Measurements from ENCODE around the gene PHKG2.

PHKG2 gene

DNA sequence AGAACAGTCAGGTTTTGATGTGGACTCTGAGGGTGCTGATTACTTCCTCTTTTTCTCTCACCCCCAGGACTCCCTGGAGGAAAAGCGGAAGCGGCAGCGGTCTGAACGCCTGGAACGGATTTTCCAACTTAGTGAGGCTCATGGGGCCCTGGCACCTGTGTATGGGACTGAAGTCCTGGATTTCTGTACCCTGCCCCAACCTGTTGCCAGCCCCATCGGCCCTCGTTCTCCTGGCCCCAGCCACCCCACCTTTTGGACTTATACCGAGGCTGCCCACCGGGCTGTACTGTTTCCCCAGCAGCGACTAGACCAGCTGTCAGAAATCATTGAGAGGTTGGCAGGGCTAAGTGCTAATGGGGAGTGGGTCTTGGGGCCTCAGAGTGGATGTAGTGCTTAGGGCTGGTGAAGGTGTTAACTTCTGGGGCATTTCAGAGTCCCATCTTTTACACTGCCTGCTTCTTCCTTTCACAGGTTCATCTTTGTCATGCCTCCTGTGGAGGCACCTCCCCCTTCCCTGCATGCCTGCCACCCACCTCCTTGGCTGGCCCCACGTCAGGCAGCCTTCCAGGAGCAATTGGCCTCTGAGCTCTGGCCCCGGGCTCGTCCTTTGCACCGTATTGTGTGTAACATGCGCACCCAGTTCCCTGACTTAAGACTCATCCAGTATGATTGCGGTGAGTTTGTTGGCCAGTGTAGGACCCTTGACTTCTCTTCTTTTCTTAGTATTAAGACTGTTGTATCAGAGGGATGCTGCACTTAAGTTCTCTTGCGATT lies 19.1 kb upstream of the PHKG2 start:
- no peak for DNase-seq (ENCODE audit: low spot score)
- TF ChIP-seq, protein P1, sequence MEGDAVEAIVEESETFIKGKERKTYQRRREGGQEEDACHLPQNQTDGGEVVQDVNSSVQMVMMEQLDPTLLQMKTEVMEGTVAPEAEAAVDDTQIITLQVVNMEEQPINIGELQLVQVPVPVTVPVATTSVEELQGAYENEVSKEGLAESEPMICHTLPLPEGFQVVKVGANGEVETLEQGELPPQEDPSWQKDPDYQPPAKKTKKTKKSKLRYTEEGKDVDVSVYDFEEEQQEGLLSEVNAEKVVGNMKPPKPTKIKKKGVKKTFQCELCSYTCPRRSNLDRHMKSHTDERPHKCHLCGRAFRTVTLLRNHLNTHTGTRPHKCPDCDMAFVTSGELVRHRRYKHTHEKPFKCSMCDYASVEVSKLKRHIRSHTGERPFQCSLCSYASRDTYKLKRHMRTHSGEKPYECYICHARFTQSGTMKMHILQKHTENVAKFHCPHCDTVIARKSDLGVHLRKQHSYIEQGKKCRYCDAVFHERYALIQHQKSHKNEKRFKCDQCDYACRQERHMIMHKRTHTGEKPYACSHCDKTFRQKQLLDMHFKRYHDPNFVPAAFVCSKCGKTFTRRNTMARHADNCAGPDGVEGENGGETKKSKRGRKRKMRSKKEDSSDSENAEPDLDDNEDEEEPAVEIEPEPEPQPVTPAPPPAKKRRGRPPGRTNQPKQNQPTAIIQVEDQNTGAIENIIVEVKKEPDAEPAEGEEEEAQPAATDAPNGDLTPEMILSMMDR (IDR thresholded peaks at IDR 0.05; ENCODE audit: extremely low read depth, missing control alignments), result no peak

DNA sequence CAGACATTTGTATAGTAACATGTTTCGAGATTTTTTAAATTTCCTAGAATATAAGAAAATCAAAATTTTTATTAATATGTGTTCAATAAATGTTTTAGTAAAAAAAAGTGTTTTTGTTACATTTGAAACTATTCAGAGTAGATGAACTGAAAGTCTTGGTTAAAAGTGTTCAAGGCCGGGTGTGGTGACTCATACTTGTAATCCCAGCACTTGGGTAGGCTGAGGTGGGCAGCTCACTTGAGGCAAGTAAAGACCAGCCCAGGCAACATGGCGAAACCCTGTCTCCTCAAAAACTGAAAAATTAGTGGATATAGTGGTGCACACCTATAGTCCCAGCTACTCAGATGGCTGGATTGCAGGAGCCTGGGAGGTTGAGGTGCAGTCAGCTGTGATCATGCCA lies 16.8 kb upstream of the PHKG2 start:
- no peak for DNase-seq (ENCODE audit: low spot score)
- TF ChIP-seq, protein P1 (IDR thresholded peaks at IDR 0.05; ENCODE audit: extremely low read depth, missing control alignments), result no peak

DNA sequence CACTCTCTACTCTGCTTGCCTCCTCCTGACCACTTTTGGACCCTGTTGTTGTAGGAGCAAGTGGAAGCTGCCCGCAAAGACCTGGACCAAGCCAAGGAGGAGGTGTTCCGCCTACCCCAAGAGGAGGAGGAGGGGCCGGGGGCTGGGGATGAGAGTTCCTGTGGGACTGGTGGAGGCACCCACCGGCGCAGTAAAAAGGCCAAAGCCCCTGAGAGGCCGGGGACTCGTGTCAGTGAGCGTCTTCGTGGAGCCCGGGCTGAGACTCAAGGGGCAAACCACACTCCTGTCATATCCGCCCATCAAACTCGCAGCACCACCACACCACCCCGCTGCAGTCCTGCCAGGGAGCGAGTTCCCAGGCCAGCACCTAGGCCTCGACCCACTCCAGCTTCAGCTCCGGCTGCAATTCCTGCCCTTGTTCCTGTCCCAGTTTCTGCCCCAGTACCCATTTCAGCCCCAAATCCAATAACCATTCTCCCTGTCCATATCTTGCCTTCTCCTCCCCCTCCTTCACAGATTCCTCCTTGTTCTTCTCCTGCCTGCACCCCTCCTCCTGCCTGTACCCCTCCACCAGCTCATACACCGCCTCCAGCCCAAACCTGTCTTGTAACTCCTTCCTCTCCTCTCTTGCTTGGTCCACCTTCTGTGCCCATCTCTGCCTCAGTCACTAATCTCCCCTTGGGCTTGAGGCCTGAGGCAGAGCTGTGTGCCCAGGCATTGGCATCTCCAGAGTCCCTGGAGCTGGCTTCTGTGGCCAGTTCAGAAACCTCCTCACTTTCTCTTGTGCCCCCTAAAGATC lies 11.0 kb upstream of the PHKG2 start:
- TF ChIP-seq, protein P1 (IDR thresholded peaks at IDR 0.05; ENCODE audit: extremely low read depth, missing control alignments), result no peak
- no peak for DNase-seq (ENCODE audit: low spot score)

DNA sequence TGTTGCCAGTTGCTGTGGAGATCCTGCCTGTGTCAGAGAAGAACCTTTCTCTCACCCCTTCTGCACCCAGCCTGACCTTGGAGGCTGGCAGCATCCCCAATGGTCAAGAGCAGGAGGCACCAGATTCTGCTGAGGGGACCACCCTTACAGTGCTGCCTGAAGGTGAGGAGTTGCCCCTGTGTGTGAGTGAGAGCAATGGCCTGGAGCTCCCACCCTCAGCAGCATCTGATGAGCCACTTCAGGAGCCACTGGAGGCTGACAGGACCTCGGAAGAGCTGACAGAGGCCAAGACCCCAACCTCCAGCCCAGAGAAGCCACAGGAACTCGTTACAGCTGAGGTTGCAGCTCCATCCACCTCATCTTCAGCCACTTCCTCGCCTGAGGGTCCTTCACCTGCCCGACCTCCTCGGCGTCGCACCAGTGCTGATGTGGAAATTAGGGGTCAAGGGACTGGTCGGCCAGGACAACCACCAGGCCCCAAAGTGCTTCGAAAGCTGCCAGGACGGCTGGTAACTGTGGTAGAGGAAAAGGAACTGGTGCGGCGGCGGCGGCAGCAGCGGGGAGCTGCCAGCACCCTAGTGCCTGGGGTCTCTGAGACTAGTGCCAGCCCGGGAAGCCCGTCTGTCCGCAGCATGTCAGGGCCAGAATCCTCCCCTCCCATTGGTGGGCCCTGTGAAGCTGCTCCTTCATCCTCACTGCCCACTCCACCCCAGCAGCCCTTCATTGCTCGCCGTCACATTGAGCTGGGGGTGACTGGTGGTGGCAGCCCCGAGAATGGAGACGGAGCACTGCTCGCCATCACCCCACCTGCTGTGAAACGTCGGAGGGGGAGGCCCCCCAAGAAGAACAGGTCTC lies 10.2 kb upstream of the PHKG2 start:
- no peak for DNase-seq (ENCODE audit: low spot score)
- TF ChIP-seq, protein P1 (IDR thresholded peaks at IDR 0.05; ENCODE audit: extremely low read depth, missing control alignments), result no peak

DNA sequence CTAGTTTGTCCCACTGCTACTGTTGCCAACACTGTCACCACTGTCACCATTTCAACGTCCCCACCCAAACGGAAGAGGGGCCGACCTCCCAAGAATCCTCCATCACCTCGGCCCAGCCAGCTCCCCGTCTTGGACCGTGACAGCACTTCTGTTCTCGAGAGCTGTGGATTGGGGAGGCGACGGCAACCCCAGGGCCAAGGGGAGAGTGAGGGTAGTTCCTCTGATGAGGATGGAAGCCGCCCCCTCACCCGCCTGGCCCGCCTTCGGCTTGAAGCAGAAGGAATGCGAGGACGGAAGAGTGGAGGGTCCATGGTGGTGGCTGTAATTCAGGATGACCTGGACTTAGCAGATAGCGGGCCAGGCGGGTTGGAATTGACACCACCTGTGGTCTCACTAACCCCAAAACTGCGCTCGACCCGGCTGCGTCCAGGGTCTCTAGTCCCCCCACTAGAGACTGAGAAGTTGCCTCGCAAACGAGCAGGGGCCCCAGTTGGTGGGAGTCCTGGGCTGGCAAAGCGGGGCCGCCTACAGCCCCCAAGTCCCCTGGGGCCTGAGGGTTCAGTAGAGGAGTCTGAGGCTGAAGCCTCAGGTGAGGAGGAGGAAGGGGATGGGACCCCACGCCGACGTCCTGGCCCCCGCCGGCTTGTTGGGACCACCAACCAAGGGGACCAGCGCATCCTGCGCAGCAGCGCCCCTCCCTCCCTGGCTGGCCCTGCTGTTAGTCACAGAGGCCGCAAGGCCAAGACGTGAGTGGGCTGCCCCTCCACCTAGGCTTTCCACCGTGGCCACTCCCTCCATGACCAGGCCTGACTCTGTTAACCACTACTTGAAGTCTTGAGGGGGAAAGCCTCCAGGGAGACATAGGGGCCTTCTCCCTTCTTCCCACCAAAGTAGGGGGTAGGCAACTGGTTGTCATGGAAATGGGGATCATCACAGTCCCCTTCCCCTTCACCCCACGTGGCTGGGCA lies 9.0 kb upstream of the PHKG2 start:
- TF ChIP-seq, protein P1 (IDR thresholded peaks at IDR 0.05; ENCODE audit: extremely low read depth, missing control alignments), result no peak
- DNase-seq (ENCODE audit: low spot score), result no peak

DNA sequence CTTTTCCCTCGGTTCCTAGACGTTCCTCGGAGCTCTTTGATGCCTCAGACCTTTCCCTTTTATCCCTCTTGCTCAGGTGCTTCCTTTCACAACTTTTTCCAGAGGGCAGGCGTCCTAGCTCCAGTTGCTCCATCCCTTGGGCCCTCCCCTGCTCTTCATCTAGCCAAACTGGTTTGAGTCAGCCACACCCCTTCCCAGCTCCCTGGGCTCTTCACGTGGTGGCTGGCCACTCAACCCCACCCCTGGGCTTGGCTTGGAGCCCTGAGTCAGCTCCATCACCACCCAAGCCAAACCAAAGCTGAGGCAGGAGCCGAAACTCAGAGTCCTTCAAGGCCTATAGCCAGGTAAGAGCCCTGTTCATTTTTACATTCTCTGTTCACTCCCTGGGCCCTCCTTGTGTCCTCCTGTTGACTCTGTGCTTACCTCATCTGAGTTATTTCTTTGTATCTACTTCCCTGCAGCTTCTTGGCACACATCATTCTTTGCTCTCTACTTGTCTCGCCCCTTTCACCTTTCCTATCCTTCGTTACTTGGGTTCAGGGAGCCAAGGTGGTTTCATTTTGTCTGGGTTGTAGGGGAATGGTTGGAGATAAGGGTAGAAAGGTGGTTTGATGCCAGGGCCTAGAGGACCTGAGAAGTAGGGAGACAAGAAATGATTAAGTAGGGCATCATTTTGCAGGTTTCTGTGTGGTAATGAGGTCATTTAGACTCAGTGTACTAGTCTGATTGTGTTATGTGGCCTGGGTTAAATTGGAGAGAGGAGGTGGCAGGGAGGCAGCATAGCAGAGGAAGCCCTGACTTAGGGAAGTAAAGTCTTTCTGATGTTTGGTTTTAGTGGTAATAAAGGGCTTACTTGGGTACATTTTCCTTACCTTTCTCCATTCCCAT lies 7.6 kb upstream of the PHKG2 start:
- TF ChIP-seq, protein P1 (IDR thresholded peaks at IDR 0.05; ENCODE audit: extremely low read depth, missing control alignments), result no peak
- no peak for DNase-seq (ENCODE audit: low spot score)

All from GM20000 (cell line).